ENCODE measurements around the gene PTPRJ.
"Not testable (repeated sequence)": the region's sequence is repeated elsewhere in the genome, so short reads cannot be mapped to it uniquely, and the experiment has no call there.

The PTPRJ gene

DNA sequence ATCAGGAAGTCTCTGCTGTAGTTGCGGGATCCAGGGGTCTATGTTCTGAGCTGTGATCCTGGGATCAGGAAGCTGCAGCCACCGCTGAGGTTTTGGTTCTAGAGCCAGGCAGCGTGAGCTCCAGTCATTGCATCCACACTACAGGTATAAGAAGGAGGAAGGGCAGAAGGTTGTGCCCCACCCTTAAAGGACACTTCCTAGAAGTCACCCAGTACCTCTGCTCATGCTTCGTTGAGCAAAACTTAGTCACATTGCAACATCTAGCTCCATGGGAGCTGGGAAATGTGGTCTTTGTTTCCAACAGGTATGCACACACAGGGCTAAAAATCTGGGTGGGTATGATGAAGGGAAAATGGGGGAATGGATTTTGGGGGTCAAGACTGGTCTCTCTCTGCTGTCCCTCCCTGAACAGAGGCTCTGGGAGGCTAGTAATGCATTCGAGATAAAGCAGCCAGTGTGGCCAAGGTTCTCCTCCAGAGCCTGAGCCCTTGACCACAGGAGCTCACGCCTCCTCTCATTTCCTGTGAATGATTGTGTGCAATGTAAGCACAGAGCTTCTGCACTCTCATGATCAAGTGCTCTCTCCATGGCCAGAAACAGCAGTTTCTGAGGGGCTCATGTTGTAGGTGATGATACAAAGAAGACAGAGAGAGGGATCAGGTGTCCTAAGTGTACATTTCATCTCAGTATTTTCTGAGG is 149.5 kb downstream of the PTPRJ start:
- Histone ChIP-seq H3K9ac (ENCODE audit: low read depth, low read length, poor library complexity, severe bottlenecking) (no peak overlapping the region), H3K27me3 (ENCODE audit: insufficient read depth, low read length, poor library complexity, severe bottlenecking) (no peaks in the 10 kb centered on the region), H3K9me3 (ENCODE audit: insufficient read depth, low read depth, low read length) (no peaks in the 10 kb centered on the region), H3K4me1 (ENCODE audit: insufficient read depth, low read length, poor library complexity, severe bottlenecking) (peaks cover 5% of the 10 kb centered on the region), H4K20me1 (ENCODE audit: insufficient read depth, low read length, poor library complexity, severe bottlenecking) (no peaks in the 10 kb centered on the region), H3F3A (ENCODE audit: low read depth) (no peaks in the 10 kb centered on the region), H3K36me3 (ENCODE audit: insufficient read depth, low read length) (no peaks in the 10 kb centered on the region), H3K4me2 (ENCODE audit: low read depth, low read length, poor library complexity, severe bottlenecking) (no peak overlapping the region), H3K4me3 (ENCODE audit: low read length, poor library complexity, severe bottlenecking) (no peak overlapping the region), H2AFZ (ENCODE audit: low read length) (no peak overlapping the region), H3K79me2 (ENCODE audit: insufficient read depth, low read length) (no peaks in the 10 kb centered on the region), H3K9me2 (replicated peaks; ENCODE audit: low read depth, low read length) (no peaks in the 10 kb centered on the region)
- no peak for TF ChIP-seq EZH2phosphoT487 (IDR thresholded peaks at IDR 0.05; ENCODE audit: borderline replicate concordance)
- TF ChIP-seq, protein P1, sequence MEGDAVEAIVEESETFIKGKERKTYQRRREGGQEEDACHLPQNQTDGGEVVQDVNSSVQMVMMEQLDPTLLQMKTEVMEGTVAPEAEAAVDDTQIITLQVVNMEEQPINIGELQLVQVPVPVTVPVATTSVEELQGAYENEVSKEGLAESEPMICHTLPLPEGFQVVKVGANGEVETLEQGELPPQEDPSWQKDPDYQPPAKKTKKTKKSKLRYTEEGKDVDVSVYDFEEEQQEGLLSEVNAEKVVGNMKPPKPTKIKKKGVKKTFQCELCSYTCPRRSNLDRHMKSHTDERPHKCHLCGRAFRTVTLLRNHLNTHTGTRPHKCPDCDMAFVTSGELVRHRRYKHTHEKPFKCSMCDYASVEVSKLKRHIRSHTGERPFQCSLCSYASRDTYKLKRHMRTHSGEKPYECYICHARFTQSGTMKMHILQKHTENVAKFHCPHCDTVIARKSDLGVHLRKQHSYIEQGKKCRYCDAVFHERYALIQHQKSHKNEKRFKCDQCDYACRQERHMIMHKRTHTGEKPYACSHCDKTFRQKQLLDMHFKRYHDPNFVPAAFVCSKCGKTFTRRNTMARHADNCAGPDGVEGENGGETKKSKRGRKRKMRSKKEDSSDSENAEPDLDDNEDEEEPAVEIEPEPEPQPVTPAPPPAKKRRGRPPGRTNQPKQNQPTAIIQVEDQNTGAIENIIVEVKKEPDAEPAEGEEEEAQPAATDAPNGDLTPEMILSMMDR (conservative IDR thresholded peaks at IDR 0.05; ENCODE audit: low read length) = no peak

DNA sequence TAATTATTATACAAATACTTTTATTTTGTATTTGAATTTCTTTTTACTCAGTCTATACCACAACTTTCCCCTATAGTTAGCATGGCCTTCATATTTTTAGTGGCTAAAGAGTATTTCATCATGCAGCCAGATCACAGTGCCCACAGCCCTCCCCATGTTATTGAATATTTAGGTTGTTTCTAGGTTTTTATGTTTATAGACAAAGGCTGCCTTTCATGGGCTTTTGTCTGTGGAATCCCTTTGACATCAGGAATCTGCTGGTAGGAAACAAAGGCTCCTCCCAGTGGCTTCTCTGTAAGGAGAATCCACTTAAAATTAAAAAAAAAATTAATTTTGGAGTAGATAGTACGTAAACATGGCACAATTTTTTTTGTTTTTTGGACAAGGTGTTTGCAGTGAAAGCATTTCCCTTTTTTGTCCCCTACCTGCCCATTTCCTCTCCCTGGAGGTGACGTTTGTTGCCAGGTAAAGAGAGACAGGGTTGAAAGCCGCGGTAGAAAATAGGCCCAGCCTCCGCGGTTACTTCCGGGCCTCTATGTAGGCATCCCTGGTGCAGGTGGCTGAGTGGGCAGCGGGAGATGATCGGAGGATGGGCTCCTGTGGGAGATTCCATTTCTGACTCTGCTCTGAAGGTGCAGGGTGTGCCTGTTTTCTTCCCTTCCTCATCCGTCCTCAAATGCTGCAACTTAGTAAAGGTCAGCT is 154.0 kb downstream of the PTPRJ start:
- Histone ChIP-seq H3K9ac (ENCODE audit: low read depth, low read length, poor library complexity, severe bottlenecking) (no peak overlapping the region), H4K20me1 (ENCODE audit: insufficient read depth, low read length, poor library complexity, severe bottlenecking) (no peaks in the 10 kb centered on the region), H3K36me3 (ENCODE audit: insufficient read depth, low read length) (no peaks in the 10 kb centered on the region), H3K79me2 (ENCODE audit: insufficient read depth, low read length) (no peaks in the 10 kb centered on the region), H3K4me3 (ENCODE audit: low read length, poor library complexity, severe bottlenecking) (no peak overlapping the region), H3K4me2 (ENCODE audit: low read depth, low read length, poor library complexity, severe bottlenecking) (no peak overlapping the region), H3K9me2 (replicated peaks; ENCODE audit: low read depth, low read length) (no peaks in the 10 kb centered on the region), H2AFZ (ENCODE audit: low read length) (no peak overlapping the region), H3F3A (ENCODE audit: low read depth) (no peaks in the 10 kb centered on the region), H3K4me1 (ENCODE audit: insufficient read depth, low read length, poor library complexity, severe bottlenecking) (peaks cover 5% of the 10 kb centered on the region), H3K9me3 (ENCODE audit: insufficient read depth, low read depth, low read length) (no peaks in the 10 kb centered on the region), H3K27me3 (ENCODE audit: insufficient read depth, low read length, poor library complexity, severe bottlenecking) (no peaks in the 10 kb centered on the region)
- TF ChIP-seq EZH2phosphoT487 (IDR thresholded peaks at IDR 0.05; ENCODE audit: borderline replicate concordance) = no peak
- TF ChIP-seq, protein P1 (conservative IDR thresholded peaks at IDR 0.05; ENCODE audit: low read length) = no peak

DNA sequence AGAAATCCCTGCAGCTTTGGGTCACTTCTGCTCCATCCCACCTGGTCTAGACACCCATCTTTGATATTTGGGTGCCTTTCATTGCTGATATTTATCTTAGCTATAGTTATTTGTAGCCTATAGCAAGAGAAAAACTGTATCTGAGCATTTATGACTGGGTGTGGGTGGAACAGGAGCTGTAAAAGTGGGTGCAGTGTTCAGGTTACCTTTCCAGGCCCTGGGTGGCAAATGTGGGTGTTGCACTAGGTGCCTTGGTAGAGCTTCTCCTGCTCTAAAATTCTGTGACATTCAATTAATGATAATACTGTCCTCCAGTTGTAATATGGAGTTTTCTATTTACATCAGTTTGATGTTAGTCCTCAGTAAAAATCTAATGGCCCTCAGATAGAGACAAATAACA is 157.9 kb downstream of the PTPRJ start:
- Histone ChIP-seq H3K9me2 (replicated peaks; ENCODE audit: low read depth, low read length) (no peaks in the 10 kb centered on the region), H3K36me3 (ENCODE audit: insufficient read depth, low read length) (no peaks in the 10 kb centered on the region), H2AFZ (ENCODE audit: low read length) (no peak overlapping the region), H4K20me1 (ENCODE audit: insufficient read depth, low read length, poor library complexity, severe bottlenecking) (no peaks in the 10 kb centered on the region), H3K79me2 (ENCODE audit: insufficient read depth, low read length) (no peaks in the 10 kb centered on the region), H3K9me3 (ENCODE audit: insufficient read depth, low read depth, low read length) (no peaks in the 10 kb centered on the region), H3K4me3 (ENCODE audit: low read length, poor library complexity, severe bottlenecking) (no peak overlapping the region), H3K27me3 (ENCODE audit: insufficient read depth, low read length, poor library complexity, severe bottlenecking) (no peaks in the 10 kb centered on the region), H3K4me1 (ENCODE audit: insufficient read depth, low read length, poor library complexity, severe bottlenecking) (no peaks in the 10 kb centered on the region), H3K4me2 (ENCODE audit: low read depth, low read length, poor library complexity, severe bottlenecking) (no peak overlapping the region), H3F3A (ENCODE audit: low read depth) (no peaks in the 10 kb centered on the region), H3K9ac (ENCODE audit: low read depth, low read length, poor library complexity, severe bottlenecking) (no peak overlapping the region)
- TF ChIP-seq EZH2phosphoT487 (IDR thresholded peaks at IDR 0.05; ENCODE audit: borderline replicate concordance) = no peak
- TF ChIP-seq, protein P1 (conservative IDR thresholded peaks at IDR 0.05; ENCODE audit: low read length) = no peak

DNA sequence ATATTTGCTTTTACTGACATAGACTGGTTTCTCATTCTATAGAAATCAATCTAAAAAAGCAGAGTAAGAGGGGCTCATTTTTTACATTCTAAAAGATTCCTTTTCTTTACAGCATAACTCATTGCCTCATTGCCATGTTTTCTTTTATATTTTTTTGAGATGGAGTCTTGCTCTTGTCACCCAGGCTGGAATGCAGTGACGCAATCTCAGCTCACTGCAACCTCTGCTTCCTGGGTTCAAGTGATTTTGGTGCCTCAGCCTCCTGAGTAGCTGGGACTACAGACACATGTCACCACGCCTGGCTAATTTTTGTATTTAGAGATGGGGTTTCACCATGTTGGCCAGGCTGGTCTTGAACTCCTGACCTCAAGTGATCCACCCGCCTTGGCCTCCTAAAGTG is 159.5 kb downstream of the PTPRJ start:
- H3K4me2 ChIP-seq (ENCODE audit: low read depth, low read length, poor library complexity, severe bottlenecking); H3K9me2 ChIP-seq (replicated peaks; ENCODE audit: low read depth, low read length); H3K4me1 ChIP-seq (ENCODE audit: insufficient read depth, low read length, poor library complexity, severe bottlenecking); H2AFZ ChIP-seq (ENCODE audit: low read length); H3K79me2 ChIP-seq (ENCODE audit: insufficient read depth, low read length); H3K4me3 ChIP-seq (ENCODE audit: low read length, poor library complexity, severe bottlenecking); H3K27me3 ChIP-seq (ENCODE audit: insufficient read depth, low read length, poor library complexity, severe bottlenecking); H3F3A ChIP-seq (ENCODE audit: low read depth); H4K20me1 ChIP-seq (ENCODE audit: insufficient read depth, low read length, poor library complexity, severe bottlenecking); H3K9ac ChIP-seq (ENCODE audit: low read depth, low read length, poor library complexity, severe bottlenecking); H3K36me3 ChIP-seq (ENCODE audit: insufficient read depth, low read length); H3K9me3 ChIP-seq (ENCODE audit: insufficient read depth, low read depth, low read length): not testable (repeated sequence)

Measured in Loucy (cell line).